HG03045 (cell line): ENCODE data around the gene FLNC.

Experiments used
- ATAC-seq: cut with Tn5 transposase; IDR thresholded peaks from one replicate; pipeline ENCODE4 v1.9.1; 2021; ENCODE audit warnings: mild to moderate bottlenecking, moderate library complexity; ENCODE audit not compliant: unreplicated experiment

The FLNC gene

DNA sequence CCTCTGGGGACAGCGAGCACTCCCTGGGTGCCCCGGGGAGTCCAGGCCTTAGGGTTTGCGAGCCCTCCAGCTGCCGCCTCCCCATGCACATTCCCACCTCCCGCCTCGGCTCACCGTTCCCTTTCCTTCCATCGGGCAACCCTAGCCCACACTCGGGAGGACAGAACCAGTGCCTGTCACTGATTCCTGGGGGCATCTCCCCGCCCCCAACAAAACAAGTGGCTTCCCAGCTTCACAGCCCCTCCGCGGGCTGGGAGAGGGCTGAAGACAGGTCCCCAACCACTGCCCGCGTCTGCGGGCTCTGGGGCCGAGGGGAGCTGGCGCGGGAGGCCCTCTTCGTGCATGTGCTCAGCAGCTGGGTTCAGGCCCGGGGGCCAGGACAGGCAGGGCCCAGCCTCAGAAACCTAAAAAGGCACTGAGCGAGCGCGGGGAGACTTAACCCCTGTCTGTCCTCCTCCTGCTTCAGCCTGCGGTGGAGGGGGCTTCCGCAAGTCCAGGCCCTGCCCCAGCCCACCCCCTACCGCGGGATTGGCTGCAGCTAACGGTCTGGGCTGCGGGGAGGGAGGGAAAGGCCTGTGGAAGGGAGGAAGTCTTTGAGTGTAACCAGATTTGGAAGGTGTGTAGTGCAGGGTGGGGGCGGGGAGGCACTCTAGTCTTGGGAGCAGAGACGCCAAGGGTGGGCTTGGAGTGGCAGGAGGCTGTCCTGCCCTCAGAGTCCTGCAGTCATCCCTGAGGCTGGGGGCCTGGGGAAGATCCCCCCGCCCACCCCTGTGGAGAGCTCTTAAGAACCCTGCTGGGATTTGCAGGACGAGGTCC lies 1.2 kb downstream of the FLNC start:
- no peak for ATAC-seq

GRCh38 chr7:128831994-128832879 lies 2.0 kb downstream of the FLNC start:
- ATAC-seq = no peak

GRCh38 chr7:128832880-128833147 lies 2.6 kb downstream of the FLNC start:
- no peak for ATAC-seq

GRCh38 chr7:128833148-128833945 lies 3.1 kb downstream of the FLNC start:
- no peak for ATAC-seq

- ATAC-seq = no peak
These were observed 3.7 kb downstream of the FLNC start for GRCh38 chr7:128833946-128834325.

DNA sequence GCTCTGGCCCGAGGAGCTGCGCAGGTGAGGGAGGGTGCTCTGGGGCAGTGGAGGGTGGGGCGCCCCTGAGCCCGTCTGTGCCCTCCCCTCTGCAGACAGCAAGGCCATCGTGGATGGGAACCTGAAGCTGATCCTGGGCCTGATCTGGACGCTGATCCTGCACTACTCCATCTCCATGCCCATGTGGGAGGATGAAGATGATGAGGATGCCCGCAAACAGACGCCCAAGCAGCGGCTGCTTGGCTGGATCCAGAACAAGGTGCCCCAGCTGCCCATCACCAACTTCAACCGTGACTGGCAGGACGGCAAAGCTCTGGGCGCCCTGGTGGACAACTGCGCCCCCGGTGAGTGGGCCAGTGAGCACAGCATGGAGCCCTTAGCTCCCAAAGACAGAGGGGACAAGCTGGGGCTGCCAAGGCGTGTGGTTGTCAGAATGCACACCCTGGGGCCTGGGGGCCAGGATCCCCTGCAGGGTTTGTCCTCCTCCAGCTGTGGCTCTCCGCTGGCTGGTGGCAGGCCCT lies 5.1 kb downstream of the FLNC start:
- no peak for ATAC-seq

GRCh38 chr7:128835790-128836641 lies 5.8 kb downstream of the FLNC start:
- no peak for ATAC-seq

DNA sequence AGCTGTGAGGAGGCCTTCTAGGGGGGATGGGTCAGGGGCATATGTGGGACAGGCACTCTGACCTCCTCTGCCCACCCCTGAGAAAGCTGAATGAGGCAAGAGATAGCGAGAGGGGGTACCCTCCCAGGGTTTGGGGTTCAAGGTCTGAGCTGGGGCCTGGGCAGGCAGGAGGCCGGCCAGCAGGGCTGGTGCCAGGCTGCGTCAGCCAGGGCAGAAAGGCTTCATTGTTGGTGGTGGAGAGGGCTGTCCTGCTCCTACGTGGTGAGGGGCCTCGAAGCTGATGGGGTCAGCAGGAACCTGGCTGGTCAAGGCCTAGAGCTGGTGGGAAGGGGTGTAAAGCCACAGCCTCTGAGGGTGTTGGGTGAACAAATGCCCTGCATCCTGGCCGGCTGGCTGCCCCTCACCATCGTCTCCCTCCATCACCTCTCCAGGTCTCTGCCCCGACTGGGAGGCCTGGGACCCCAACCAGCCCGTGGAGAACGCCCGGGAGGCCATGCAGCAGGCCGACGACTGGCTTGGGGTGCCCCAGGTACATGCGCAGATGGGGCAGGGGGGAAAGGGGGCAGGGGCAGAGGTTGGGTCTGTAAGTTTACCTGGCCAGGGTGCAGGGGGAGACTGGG lies 6.6 kb downstream of the FLNC start:
- ATAC-seq = no peak

DNA sequence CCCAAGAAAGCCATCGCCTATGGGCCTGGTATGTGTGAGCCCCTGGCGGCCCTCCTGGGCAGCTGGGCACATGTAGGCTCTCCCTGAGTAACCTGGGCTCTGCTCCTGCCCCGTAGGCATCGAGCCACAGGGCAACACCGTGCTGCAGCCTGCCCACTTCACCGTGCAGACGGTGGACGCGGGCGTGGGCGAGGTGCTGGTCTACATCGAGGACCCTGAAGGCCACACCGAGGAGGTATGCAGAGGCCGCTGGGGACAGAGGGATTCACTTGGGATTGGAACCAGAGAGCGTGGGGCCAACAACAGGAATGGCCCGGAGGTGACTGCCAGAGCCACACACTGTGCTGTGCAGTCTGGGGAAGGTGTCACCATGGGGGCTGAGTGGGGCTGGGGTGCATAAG lies 7.3 kb downstream of the FLNC start:
- ATAC-seq = no peak

DNA sequence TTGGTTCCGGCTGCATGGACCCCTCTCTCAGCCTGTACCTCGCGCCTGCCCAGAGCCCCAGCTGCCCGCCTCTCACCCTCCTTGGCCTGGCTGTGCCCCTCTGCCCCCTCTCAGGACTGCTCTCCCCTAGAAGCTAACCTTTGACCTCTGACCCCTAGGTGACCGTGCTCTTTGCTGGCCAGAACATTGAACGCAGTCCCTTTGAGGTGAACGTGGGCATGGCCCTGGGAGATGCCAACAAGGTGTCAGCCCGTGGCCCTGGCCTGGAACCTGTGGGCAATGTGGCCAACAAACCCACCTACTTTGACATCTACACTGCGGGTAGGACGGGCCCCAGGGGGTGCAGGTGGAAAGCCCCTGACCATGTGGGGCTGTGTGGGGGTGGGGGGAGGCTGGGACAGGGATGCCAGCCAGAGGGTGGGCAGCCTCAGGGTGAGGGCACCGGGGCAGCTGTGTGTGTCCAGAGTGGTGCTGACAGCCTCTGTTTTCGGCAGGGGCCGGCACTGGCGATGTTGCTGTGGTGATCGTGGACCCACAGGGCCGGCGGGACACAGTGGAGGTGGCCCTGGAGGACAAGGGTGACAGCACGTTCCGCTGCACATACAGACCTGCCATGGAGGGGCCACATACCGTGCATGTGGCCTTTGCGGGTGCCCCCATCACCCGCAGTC lies 8.0 kb downstream of the FLNC start:
- ATAC-seq = no peak

- no peak for ATAC-seq
These were observed 8.9 kb downstream of the FLNC start for GRCh38 chr7:128838981-128839731.

DNA sequence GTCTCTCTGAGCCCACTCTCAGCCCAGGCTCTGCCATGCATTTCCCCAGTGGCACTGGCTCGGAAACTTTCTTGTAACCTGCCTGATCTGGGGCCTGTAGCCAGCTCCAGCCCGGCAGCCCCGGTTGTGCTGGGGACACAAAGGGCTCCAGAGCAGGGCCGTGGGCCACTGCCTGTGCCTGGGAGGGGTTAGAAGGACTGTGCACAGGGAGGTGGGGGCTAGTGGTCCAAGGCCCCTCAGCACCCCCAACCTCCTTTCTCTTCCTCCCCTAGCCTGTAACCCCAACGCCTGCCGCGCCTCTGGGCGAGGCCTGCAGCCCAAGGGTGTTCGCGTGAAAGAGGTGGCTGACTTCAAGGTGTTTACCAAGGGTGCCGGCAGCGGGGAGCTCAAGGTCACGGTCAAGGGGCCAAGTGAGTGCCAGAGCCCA lies 9.6 kb downstream of the FLNC start:
- ATAC-seq = no peak

DNA sequence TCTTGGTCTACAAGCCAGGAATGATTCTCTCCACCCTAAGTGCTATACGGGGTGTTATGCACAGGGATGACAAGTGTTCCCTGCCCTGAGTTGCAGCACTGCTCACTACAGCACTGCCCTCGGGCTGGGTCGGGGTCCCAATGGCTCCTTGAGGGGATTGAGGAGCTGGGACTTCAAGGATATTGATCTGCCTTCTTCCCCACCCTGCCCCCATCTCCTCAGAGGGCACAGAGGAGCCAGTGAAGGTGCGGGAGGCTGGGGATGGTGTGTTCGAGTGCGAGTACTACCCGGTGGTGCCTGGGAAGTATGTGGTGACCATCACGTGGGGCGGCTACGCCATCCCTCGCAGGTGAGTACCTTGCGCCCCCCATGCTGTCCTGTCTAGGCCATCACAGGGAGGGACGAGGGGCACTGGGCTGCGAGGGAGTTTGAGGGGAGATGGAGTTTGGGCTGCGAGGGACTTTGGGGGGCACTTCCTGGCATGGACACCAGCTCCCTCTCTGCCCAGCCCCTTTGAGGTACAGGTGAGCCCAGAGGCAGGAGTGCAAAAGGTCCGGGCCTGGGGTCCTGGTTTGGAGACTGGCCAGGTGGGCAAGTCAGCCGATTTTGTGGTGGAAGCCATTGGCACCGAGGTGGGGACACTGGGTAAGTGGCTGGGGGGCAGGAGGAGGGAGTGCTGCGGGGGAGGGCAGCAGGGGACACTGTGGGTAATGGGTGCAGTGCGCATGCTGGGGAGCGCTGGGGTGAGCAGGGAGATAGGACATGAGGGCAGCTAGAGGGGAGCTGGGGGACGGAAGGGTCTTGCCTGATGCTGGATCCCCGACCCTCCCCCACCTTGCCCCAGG lies 10.3 kb downstream of the FLNC start:
- no peak for ATAC-seq

- ATAC-seq = no peak
These were observed 11.0 kb downstream of the FLNC start for GRCh38 chr7:128841171-128841690.

DNA sequence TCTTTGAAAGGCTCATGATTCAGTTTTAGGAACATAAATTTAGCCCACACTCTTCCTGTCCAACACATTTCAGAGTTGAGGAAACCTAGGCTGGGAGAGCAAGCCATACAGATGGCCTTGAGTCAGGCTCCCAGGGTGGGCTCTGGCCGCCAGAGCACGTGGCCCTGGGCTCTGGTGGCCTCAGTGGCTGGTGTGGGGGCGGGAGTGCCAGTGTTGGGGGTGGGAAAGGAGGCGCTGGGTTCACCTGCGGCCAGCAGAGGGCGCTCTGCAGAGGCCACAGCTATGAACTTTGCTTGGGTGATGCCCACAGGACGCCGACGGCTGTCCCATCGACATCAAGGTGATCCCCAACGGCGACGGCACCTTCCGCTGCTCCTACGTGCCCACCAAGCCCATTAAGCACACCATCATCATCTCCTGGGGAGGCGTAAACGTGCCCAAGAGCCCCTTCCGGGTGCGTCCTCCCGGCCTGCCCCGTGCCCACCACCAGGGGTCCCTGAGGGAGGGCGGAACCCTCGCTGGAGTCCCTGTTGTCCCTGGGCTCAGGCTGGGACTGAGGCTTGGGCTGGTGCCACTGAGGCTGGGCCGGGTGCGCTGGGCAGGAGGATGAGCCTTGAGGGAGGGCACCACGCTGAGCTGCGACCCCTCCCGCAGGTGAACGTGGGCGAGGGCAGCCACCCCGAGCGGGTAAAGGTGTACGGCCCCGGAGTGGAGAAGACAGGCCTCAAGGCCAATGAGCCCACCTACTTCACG lies 11.9 kb downstream of the FLNC start:
- ATAC-seq = no peak

- no peak for ATAC-seq
These were observed 12.8 kb downstream of the FLNC start for GRCh38 chr7:128842674-128843641.
